Stimulated activated CD4-positive, alpha-beta T cell treated with anti-CD3 and anti-CD28 coated beads, Interleukin-4, amount 100 ng/mL, for 1 hour (primary cell): Measurements from ENCODE around the gene GRIK1.

Experiments
- DNase-seq: peaks from one replicate; pipeline ENCODE4 v3.0.0-alpha.2; 2020

GRIK1 gene

DNA sequence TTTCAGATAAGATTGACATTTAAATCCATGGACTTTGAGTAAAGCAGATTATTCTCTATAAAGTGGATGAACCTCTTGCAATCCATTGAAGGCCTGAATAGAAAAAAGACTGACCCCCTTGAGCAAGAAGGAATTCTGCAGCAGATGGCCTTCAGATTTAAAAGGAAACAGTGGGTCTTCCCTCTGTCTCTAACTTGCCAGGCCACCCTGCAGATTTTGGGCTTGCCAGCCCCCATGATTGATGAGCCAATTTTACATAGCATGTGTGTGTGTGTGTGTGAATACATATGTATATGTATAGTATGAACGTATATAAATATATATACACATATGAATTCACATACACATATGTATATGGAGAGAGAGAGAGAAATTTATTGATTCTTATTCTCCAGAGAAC lies 113.4 kb downstream of the GRIK1 start:
- no peak for DNase-seq

DNA sequence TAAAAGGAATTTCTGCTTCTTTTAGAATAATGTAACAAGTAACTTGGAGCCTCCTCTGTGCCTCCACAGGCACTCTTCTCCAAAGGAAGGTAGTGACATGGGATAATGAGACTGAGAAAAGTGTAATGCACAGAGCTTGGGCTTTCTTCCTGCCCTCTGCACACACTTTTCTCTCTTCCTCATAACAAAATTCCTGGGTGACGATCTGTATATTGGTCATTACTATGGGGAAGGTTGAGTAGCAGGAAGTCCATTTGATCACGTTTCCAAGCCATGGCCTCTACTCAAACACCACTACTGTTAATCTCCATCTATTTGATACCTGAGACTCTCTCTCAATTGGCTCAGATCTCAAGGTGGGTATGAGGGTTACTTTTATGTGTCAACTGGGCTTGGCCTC lies 113.9 kb downstream of the GRIK1 start:
- DNase-seq: no peak

DNA sequence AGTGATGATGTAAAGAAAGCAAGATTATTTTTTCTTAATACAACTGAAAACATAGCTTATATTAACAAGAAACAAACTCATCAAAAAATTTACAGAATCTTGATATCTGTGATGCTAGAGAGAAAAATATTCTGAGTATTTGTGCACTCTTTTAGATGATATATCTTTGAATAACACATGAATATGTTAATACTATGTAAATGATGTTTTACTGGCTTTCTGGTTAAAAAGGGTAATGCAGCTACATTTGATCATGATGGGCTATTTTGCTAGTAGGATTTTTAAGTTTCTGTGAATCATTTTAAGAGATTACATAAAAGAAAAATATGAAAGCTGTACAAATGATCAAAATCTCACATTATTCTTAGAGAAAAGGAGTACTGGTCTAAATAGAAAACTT lies 114.5 kb downstream of the GRIK1 start:
- no peak for DNase-seq

DNA sequence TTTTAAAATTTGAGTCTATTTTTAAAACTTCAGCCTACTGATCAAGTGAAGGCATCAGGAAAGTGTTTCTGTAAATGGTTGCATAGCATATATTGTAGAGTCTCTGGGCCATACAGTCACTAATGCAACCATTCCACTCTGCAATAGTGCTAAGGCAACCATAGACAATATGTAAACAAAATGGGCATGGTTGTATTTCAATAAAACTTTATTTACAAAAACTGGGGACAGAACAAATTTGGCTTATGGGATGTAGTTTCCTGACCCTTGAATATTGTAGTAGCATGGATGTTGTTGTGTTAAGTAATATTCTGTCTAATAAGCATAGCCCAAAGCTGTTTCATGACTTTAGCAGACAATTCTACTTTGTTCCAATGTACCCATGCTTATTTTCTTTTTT lies 117.7 kb downstream of the GRIK1 start:
- no peak for DNase-seq

DNA sequence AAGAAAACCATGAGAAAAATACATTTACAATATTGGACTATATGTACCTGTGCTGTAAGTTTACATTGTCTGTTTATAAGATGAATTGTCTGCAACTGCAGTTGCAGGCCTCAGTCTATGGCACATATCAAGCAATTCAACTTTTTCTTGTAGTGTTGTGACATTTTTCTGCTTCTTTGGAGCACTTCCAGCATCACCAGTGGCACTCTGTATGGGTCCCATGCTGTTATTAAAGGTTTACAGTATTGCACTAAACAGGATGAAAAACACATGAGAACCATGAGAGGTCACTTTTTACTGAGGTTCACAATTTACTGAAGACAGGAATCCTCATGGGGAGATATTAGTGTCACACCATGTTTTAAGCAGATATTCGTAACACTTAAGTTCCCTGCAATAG lies 118.6 kb downstream of the GRIK1 start:
- no peak for DNase-seq

DNA sequence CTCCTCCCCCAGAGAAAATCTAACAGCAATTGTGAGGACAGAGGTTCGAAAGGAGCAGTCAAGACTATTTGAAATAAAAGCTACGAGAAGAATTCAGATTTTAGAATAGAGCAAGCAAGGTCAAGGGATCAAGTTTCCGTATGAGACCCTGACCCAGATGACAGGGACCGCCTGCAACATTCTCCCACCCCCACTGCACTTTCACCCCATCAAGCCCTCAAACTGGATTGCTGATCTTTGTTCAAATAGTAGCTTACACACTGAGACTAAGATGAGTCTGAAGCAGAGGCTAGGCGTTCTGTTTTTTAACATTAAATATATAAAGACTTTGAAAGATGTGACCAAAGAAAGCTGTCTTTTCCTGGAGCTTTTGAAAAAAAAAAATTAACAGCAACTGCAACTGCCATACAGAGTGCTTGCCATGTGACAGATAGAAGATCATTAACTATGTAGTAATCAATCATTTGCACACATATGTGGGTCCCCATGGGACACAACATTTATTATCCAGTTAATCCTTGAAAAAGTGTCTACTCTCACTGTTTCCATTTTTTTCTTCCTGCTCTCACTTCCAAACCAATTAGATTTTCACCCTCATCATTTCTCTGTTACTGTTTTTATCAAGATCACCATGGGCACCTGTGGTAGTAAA lies 120.0 kb downstream of the GRIK1 start:
- no peak for DNase-seq

DNA sequence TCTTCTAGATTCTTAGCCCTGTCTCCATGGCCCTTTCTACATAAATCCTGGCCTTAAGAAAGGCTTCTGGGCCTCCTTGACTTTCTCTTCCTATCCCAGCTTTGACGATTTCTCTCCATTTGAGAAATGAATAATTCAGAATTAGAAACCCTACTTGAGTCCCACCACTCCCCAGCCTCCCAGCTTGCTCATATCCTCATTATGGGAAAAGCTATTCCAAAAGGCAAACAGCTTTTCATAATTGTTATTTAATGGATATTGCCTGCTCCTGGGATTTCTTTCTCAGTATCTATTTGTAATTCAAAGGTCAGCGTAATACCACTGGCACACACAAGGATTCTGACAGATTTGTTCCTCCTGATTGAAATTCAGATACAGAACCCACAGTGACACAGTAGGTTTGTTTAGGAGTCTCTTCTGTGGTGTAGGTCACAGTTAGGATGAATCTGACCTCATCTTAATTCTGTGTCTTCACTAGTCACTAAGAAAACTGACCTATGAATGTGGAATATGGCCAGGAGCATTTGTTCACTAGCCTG lies 121.3 kb downstream of the GRIK1 start:
- no peak for DNase-seq

DNA sequence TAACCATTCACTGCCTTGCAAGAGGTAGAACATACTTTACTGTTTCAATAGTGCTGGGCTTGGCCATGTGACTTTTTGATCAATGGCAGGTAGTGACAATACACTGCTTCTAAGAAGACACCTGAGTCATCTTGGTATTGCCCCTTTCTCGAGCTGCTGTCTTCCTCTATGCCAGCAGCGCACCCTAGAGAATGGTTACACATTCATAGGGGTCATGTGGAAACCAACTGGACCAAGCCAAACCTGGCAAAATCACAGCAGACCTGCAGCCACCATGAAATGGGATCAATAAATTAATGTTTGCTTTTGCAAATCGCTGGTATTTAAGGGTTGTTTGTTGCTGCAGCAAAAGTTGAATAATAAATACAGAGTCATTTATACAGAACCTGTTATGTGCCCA lies 122.3 kb downstream of the GRIK1 start:
- DNase-seq: no peak

DNA sequence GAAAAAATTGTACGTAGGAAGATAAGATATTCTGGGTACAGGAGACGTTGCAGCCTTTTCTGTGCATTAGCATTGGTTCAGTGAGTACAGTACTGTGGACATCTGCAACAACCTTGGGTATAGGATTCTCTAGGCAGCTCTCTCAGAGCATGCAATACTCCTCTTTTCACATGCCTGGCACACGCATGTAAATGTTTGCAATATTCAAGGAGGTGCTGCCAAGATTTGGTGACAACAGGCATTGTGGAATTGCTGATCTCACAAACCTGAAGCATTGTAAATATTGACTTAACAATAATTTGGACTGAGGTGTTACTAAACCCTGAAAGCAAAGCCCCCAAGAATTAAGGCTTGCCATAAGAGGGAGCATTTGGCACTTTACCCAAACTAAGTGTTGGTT lies 126.8 kb downstream of the GRIK1 start:
- no peak for DNase-seq

DNA sequence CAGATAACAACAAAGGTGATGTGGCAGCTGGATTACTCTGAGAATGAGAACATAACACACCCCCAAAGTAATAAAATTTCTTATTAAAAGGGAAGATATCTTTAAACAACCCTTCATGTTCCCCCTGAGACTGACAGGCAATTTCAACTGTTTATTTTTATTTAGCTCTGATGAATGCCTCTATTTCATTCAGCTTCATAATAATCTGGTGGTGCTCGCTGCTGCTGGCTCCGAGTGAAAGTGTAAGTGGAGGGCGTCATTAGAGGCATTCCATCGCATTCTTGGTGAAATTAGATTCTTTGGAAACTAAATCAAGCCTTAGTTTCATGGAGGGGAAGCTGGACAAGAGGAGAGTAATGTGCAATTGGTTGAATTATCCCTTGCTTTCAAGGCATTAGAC lies 128.9 kb downstream of the GRIK1 start:
- no peak for DNase-seq

DNA sequence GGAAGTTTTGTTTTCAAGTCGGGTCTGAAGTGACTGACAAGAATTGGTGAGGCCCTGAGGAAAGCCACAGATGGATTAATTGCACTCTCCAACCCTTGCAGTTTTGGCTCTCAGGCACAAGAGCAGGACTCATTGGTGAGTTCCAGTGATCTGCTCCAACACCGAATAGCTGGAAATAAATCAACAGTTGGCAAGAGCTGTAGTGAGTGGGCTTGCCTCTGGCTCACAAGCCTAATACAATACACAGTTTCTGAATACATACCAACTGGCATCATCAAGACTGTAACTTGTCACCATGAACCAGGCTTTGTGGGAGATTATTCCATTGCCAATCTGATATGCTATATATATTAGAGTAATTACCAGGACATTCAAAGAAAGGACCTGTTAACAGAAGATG lies 131.6 kb downstream of the GRIK1 start:
- no peak for DNase-seq

DNA sequence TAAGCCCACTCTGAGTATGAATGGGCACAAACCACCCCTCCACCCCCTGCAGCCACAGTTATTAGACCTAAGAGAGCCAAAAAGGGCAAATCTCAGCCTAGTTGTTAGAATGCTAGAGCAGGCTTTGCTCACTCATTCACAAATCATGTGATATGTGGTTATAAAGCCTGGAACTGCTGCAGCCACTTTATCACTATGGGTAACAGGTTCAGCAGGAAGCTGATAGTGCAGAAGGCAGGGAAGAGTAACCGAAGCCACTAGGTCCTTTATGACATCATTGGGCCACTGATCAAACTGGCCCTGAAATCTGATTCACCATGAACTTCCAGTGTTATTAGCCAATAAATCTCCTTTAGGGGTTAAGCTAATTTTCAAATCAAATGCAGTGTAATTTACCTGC lies 134.7 kb downstream of the GRIK1 start:
- DNase-seq: no peak

DNA sequence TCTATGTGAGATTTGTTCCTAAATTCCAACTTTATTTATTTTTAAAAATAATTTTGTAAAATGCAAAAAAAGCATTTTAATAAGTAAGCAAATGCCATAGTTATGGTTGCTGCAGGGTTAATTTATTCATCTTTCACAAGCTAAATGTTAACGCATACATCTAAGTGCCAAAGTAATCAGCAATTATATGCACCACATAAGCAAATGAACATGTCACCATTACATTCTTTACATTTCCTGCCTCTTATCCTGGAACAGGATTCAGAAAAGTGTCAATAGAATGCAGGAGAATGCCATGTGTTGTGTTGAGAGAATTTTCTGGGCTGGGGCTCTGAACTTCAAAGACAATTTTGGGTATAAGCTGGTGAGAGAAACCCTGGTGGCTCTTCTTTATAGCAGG lies 136.6 kb downstream of the GRIK1 start:
- DNase-seq: no peak

DNA sequence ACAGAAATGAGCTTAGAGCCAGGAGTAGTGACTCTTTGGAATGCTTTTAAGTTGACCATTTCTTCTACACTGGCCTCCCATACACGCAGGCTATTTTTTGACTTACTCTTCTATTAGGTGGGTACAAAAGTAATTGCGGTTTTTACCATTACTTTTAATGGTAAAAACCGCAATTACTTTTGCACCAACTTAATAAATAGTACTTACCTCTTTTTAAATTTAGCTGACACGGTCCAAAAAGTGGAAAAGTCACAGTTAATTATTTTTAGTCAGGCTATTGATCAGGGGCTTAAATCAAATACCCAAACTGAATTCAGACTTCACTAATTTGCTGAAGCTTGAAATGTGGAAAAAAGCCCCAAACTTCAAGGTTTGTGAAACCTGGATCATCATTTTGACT lies 138.7 kb downstream of the GRIK1 start:
- no peak for DNase-seq

DNA sequence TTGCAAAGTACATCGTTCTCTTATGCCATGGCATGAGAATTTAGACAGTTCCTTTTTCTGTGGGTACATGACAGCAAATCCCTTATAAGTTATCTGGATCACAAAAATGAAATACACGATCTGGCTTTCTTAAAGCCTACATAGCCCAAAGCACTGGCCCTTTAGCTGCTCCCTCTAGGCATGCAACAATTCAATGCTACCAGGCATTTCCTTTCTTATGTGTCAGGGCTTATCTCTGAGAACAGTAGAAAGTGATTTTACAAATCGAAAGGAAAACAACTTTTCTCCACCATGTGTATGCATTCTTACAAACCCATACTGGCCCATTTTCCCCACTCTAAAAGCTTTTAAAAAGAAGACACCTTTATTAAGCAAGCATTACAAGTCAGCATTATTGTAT lies 139.7 kb downstream of the GRIK1 start:
- DNase-seq: no peak

DNA sequence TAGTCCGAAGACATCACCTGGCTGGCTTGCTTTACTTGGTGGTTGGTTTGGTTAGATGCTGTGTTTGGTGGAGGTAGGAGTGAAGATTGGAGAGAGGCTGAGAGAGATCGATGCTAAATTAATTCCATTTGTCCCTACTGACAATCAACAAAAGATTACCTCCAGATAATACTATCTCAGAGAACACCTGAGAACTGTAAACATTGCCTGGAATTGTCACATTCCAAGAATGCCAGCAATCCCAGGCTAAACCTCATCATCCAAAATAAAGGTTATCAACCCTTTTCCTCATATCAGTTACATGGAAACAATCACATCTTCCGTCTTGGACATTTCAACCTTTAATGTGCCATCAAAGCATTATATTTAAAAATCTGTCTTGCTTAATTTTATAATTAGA lies 141.0 kb downstream of the GRIK1 start:
- DNase-seq: no peak

DNA sequence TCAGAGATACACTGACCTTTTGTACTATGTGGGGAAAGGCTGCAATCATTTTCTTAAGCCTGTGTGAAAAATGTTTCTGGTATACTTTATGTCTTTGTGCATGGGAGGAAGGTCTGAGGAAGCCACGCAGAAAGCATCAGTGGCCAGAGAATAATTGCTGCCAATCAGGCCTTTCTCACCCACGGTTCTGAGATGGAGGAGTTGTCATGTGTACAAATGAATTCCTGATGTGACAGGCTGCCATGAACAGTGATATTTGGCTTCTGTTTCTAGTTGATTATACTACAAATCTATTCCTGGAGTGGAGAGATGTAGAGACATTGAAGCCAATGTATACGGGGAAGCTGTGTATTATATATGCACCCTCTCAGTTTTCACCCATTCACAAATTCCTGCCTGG lies 142.6 kb downstream of the GRIK1 start:
- DNase-seq: no peak

DNA sequence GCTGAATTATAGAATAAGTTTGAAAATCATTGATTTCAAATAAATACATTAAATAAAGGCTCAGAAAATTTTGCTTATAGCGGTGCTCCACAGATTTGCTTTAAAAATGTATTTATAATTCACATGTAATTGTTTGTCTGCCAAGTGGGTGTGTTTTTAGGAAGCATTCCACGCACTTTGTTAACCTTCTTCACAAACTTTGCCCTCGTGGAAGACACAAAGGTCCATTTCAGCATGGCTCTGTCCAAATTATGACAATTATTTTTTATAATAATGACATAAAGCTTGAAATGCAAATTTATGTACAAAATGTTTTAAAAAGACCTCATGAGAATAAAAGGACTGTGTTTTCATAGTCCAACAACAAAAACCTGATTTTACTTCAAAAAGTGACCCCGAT lies 146.1 kb downstream of the GRIK1 start:
- no peak for DNase-seq

DNA sequence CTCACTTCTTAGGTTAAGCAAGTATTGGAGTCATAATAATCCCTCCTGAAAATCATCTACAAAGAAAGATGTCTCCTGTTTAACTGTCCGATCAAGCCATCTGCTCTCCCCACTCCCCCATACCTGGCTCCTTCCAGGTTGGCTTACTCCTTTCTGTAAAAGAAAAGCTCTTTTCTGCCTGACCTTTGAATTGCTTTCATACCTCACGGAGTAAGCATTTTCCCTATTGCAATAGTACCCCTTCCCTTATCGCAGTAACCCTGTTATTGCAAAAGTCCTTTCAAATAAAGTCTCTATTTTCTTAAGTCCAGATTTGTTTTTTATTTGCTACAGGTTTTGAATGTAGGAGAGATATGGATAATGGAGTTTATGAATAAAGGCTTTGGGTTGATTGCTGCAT lies 150.4 kb downstream of the GRIK1 start:
- no peak for DNase-seq

DNA sequence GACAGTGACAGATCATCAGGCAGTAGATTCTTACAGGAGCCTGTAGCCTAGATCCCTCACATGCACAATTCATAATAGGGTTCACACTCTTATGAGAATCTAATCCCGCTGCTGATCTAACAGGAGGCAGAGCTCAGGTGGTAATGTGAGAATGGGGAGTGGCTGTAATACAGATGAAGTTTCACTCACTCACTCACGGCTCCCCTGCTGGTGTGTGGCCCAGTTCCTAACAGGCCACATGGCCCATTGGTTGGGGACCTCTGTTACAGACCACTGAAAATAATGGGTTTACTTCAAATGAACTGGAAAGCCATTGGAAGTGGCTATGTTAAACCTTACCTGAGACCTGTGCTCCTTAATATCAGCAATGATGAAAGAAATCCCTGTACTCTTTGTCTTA lies 151.0 kb downstream of the GRIK1 start:
- DNase-seq: no peak

DNA sequence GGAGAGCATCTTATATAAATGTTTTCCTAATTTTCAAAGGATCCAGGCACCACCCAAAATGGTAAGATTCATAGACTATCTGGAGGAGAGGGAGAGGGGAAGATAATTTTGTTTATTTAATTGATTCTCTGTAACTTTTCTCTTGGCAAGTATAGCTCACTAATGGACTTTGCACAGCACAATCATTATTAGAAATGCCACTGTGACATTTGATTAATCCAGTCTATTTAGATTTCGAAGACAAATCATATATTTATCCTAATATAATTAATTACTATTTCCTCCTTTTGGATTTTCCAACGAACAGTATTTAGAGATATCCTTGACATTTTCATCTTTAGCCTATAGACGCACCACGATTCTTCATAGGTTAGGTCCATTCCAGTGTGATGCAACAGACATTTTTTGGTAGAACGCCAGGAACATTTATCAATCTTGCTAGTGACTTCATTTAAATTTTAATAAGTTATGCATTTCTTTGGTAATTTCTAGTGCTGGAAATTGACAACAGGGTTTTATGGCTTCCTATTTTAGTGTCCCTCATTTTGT lies 152.4 kb downstream of the GRIK1 start:
- no peak for DNase-seq

DNA sequence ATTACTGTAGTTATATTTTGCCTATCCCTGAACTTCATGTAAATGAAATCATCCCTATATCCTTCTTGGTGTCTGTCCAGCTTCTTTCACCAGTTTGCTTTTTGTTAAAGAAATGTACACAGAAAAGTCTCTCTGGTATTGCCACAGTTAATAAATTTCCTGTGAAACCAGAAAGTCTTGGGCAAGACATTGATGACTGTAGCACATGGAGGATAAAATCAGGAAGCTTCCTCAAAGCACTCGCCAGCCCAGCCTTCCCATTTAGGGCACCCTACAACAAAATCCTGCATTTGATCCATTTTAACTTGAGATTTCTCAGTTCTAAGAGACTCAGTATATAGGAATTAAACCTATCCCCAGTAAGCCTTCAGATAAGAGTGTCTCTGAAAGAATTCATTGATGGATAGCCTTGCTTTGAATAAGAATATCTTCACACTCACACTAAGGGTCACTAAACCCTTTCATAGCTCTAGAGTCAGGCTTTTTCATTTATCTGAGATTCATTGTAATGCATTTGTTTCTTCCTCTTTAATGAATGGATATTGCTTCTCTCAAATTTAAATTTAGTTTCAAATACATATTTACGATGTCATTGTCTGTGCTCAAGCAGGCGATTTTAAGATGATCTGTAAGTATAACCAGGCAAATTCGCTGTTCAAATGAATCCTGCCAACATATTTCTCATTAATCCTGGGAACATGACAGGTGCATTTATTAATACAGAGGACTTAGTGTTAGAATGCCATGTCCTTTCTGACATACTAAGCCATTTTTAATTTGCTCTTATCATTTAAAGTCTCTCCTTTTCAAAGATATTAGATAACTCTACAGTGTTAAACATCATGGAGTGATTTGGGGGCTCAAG lies 153.1 kb downstream of the GRIK1 start:
- DNase-seq: no peak

DNA sequence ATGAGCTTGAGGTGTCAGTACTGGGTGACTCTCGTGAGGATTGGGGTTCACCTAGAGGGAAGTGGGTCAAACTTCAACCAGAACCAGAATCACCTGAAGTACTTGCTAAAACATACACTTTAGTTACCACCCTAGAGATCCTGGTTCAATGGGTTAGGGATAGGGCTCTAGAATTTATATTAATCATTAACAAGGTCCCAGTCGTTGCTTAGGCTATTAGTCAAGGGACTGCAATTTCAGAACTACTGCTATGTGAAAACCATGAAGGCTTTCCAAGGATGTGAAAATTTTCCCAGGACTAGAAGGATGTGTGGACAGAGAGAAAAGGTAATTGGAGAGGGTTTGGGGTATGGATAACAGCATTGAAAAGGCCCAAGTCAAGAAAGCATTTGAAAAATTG lies 162.6 kb downstream of the GRIK1 start:
- DNase-seq: no peak

DNA sequence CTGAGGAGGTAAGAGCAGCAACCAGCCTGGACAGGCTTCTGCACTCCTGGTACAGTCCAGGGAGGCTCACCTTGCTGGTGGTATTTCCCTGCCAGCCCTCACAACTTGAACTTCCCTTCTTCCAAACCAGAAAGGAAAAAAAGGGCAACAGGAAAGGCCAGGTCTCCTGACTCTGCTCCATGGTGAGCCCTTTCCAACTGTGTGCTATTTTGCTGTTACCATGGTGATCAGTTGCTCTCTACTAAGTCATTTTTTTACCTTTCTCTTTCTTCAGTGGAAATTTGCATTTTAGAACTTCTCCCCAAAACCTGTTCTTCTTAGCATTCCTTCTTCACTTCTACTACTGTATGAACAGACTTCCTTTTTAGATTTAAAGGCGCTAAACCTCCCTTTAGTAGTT lies 164.3 kb downstream of the GRIK1 start:
- no peak for DNase-seq
